NK-92 (cell line): ENCODE data around the gene DCDC2C.

Experiments used
- DNase-seq: peaks from one replicate; lab custom pipeline; 2025; ENCODE audit not compliant: unreplicated experiment; lab: John Stamatoyannopoulos, UW

Gene DCDC2C

DNA sequence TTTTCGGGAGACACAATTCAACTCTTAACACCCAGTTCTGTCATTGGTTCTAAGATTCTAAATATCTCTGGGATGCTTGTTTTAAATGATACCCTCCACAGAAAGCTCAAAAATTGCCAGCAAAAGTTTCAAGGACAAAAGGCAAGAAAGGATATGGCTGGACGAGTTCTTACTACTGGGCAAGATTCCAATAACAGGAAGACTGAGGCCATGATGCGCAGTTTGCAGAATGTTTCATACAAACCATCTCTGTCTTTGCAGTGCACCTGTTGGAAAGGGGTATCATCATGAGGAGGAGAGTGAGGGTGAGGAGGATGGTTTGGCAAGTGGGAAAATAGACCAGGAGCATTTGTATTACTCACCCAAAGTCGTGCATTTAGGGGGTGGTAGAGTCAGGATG lies 172.8 kb downstream of the DCDC2C start:
- no peak for DNase-seq

DNA sequence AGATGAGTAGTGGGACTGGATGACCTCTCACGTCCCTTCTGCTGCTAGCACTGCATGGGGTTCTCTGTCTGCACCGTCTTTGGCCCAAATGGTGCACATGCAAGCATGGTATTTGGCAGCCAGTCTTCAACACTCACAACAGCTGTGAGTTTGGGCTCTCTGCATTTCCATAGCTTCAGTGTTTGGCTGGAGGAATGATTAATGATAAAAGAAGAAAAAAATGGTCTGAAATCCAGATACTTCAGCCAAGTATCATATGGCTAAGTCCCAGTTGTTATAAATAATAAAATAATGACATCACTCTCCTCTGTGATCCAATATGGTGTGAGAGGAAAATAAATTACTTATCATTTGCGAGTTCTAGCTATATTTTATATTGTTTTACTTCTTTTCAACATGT lies 173.3 kb downstream of the DCDC2C start:
- no peak for DNase-seq

DNA sequence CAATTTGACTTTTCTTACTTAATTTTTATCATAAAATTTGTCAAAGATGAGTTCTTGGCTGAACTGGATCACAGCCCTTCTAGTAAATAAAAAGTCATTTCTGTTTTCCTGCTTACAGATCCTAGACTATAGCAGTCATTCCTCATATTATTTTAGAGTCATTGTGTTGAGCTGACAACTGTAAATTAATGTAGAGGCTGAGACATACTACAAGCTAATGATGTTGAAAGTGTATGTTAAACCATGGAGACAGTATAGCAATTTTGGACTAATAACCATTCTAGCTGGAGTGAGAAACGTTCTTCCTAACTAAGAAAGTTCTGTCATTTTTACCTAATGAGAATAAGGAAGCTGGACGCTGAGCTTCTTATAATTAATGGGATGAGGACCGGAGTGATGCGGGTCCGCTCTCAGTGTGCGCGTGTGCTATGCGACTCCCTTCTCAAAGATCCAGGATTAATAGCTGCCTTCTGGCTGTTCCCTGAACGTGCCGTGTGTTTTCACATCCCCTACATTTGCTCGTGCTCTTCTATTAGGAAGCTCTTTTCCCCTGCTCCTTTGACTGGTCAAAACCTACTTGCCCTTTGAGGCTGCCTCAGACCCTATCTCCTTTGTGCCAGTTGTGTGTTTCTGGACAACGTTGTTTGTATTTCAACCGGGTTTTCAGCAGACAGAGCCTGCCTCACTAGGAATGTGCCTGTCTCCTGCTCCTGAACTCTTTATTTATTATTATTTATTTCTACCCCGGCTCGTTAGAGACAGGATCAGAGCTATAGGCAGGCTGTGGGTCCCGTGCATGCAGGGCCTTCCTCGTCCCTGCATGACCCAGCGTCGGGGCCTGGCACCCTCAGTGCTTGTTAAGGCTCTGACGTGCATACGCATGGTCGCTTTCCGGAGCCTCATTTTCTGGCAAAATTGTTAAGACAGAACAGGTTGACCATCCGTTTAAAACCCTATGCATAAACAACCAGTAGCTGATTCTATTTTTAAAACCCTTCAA lies 182.6 kb downstream of the DCDC2C start:
- DNase-seq = no peak

DNA sequence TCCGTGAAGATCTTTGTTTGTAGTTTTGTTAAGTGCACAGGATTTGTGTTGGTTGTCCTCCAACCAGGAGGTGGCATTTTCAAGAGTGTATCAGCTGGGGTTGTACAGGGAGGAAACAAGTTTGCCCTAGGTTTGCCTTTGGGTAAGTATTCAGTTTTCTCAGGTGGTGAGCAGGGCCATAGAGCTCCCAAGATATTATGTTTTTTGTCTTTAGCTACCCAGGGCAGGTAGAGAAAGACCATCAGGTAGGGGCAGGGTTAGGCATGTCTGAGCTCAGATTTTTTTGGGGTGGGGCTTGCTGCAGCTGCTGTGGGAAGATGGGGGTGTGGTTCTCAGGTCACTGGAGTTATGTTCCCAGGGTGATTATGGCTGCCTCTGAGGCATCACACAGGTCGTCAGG lies 191.6 kb downstream of the DCDC2C start:
- DNase-seq = no peak
